HG03135 (cell line): ENCODE data around the gene DAAM2.

ENCODE experiments used
- ATAC-seq: cut with Tn5 transposase; IDR thresholded peaks from one replicate; pipeline ENCODE4 v1.9.1; 2021; ENCODE audit warnings: mild to moderate bottlenecking, moderate library complexity; ENCODE audit not compliant: unreplicated experiment

Gene DAAM2

GRCh38 chr6:39947611-39948068 lies 155.5 kb downstream of the DAAM2 start:
- no peak for ATAC-seq

GRCh38 chr6:39948199-39948791 lies 156.1 kb downstream of the DAAM2 start:
- no peak for ATAC-seq

GRCh38 chr6:39950125-39950720 lies 158.0 kb downstream of the DAAM2 start:
- ATAC-seq: no peak

DNA sequence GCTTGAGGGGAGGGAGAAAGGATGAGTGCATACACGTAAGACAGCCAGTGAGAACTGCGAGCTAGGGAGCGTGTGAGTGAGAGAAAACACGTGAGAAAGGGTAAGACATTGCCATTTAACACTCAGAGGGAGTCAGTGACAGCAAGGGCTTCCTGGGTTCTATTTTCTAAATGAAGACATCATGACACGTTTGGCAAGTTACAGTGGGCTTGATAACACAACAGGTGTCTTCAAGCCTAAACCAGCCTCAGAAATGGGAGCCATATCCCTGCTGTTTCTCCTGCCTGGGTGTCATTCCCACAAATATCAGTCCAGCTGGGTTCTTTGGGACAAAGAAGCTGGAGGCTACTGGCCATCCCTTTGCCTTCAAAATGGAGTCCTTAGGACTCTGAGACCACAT lies 159.0 kb downstream of the DAAM2 start:
- ATAC-seq: no peak

GRCh38 chr6:39951716-39952115 lies 159.5 kb downstream of the DAAM2 start:
- ATAC-seq: no peak

- no peak for ATAC-seq
These were observed 160.0 kb downstream of the DAAM2 start for GRCh38 chr6:39952167-39952566.

DNA sequence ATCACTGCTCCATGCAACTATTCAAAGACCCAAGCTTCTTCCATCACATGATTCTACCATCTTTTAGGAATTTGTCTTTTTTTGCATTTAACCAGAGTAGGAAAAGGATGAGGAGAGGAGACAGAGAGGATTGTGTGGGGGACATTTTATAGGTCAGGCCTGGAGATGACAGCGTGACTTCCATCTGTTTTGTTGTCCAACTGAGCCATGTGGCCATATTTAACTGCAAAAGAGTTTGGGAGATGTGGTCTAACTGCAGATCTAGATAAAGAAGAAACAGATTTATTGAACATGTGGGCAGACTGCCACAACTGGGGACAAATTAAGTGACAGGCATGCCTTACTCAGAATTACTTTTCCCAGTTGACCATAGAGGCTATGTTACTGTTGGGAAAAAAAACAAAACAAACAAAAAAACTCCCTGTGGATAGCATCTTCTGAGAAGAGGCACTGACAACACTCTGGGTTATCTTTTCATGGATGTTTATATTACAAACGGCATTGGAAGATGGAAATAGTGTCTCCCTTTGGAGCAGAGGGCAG lies 161.0 kb downstream of the DAAM2 start:
- no peak for ATAC-seq
